NCI-H1092 (cell line): ENCODE results near the gene SPATA1.

Experiments
- DNase-seq: peaks from one replicate; lab custom pipeline; 2025; lab: John Stamatoyannopoulos, UW

Gene SPATA1

GRCh38 chr1:84508510-84508909 is 2.3 kb downstream of the SPATA1 start:
- no peak for DNase-seq

GRCh38 chr1:84509029-84509428 is 2.8 kb downstream of the SPATA1 start:
- no peak for DNase-seq

GRCh38 chr1:84510165-84510564 is 4.0 kb downstream of the SPATA1 start:
- DNase-seq, result no peak

GRCh38 chr1:84510668-84511067 is 4.5 kb downstream of the SPATA1 start:
- no peak for DNase-seq

- no peak for DNase-seq
Measured at GRCh38 chr1:84524590-84524989, 18.4 kb downstream of the SPATA1 start.

- no peak for DNase-seq
Measured at GRCh38 chr1:84525779-84526178, 19.6 kb downstream of the SPATA1 start.

GRCh38 chr1:84538599-84538998 is 32.4 kb downstream of the SPATA1 start:
- DNase-seq, result no peak

- no peak for DNase-seq
Measured at GRCh38 chr1:84539972-84540371, 33.8 kb downstream of the SPATA1 start.

- no peak for DNase-seq
Measured at GRCh38 chr1:84540759-84541158, 34.6 kb downstream of the SPATA1 start.

GRCh38 chr1:84541679-84542078 is 35.5 kb downstream of the SPATA1 start:
- DNase-seq, result no peak

- no peak for DNase-seq
Measured at GRCh38 chr1:84550826-84551225, 44.6 kb downstream of the SPATA1 start.

- no peak for DNase-seq
Measured at GRCh38 chr1:84569216-84569615, 63.0 kb downstream of the SPATA1 start.

- no peak for DNase-seq
Measured at GRCh38 chr1:84570436-84571149, 64.4 kb downstream of the SPATA1 start.

- no peak for DNase-seq
Measured at GRCh38 chr1:84571150-84571535, 65.0 kb downstream of the SPATA1 start.

GRCh38 chr1:84573481-84573966 is 67.3 kb downstream of the SPATA1 start:
- DNase-seq, result no peak

GRCh38 chr1:84573967-84574842 is 68.0 kb downstream of the SPATA1 start, which contains the start of gene CTBS:
TSS of gene CTBS (minus strand) at chr1:84574440. CDS start at chr1:84574415, 25 bp downstream.
- peak; percentile 69 for DNase-seq

GRCh38 chr1:84574936-84575335 is 68.8 kb downstream of the SPATA1 start:
- no peak for DNase-seq

- DNase-seq, result no peak
Measured at GRCh38 chr1:84581648-84582047, 75.5 kb downstream of the SPATA1 start.

GRCh38 chr1:84582802-84583587 is 76.8 kb downstream of the SPATA1 start:
- no peak for DNase-seq

- DNase-seq, result no peak
Measured at GRCh38 chr1:84583648-84584047, 77.5 kb downstream of the SPATA1 start.

GRCh38 chr1:84584126-84584525 is 77.9 kb downstream of the SPATA1 start:
- no peak for DNase-seq

GRCh38 chr1:84585803-84586202 is 79.6 kb downstream of the SPATA1 start:
- DNase-seq, result no peak
